Activated B cell treated with CpG ODN at 0.5 μM for 24 hours (primary cell): ENCODE results near the gene RETREG1. TPM values are rescaled to one million over a fixed set of nuclear protein-coding genes. Genes with fewer than 3 reads are reported as not detected.

Source experiments
- ATAC-seq: fragments of 200-7000 bp; cut with Tn5 transposase; one replicate; pipeline ENCODE4 v1.10.0; 2021; ENCODE audit warnings: low read depth, mild to moderate bottlenecking, moderate library complexity
- CTCF ChIA-PET: fragments of 350-600 bp; sonication (Branson Sonifier 250); formaldehyde crosslinking; loops from one replicate; lab custom pipeline; 2021; ENCODE audit warnings: antibody characterized with exemption; lab: Charles Lee
- POLR2A ChIA-PET: fragments of 350-600 bp; sonication (Branson Sonifier 250); formaldehyde crosslinking; loops from one replicate; lab custom pipeline; 2021; ENCODE audit warnings: antibody characterized with exemption; lab: Charles Lee
- DNase-seq: peaks from one replicate; pipeline ENCODE4 v3.0.0; 2022
- H3K27ac Mint-ChIP-seq: one replicate; pipeline ENCODE4 v1.8.0; 2020; ENCODE audit warnings: mixed read lengths
- H3K27me3 Mint-ChIP-seq: one replicate; pipeline ENCODE4 v1.8.0; 2021; ENCODE audit warnings: mixed read lengths
- H3K36me3 Mint-ChIP-seq: one replicate; pipeline ENCODE4 v1.8.0; 2021; ENCODE audit warnings: low read depth, mixed read lengths
- H3K4me1 Mint-ChIP-seq: one replicate; pipeline ENCODE4 v1.8.0; 2021; ENCODE audit warnings: mixed read lengths
- H3K4me3 Mint-ChIP-seq: one replicate; pipeline ENCODE4 v1.8.0; 2020; ENCODE audit warnings: mild to moderate bottlenecking, mixed read lengths
- H3K9me3 Mint-ChIP-seq: one replicate; pipeline ENCODE4 v1.8.0; 2020; ENCODE audit warnings: mixed read lengths
- CTCF ChIP-seq: fragments of 200-600 bp; IDR thresholded peaks from one replicate; pipeline ENCODE4 v1.8.0; 2022; ENCODE audit warnings: antibody characterized with exemption, mild to moderate bottlenecking
- intact Hi-C: fragments of 100-400 bp; cut with micrococcal nuclease; formaldehyde crosslinking; loops from one replicate; pipeline ENCODE4 v1.15.1; 2024
- total RNA-seq: library from RNA; stranded (reverse); gene quantifications from 2 replicates; pipeline ENCODE4 v1.2.3, GENCODE V29; 2022

Gene RETREG1
- total RNA-seq, 1 donor from 2014 or later, result 3.5 TPM

DNA sequence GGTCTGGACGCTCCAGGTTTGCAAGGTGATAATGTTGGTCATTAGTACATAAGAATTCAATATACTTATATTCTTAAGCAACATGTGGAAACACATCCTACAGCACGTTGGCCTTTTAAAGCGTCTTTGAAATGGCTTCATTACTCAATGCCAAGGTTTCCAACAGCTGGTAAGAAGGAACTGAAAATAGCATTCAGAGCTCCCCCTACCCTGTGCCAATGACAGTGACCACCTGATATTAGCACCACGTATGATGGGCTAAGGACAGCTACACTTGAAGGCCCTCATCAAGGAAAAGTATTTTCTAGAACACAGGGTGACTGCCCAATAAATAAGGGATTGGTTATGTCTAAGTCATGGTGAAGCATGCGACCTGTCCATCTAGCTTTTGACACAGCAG, 161.1 kb downstream of the RETREG1 start:
- DNase-seq (no peak), ATAC-seq (peak; percentile 52)
- no peaks in the 10 kb centered on the region for H3K9me3 Mint-ChIP-seq
- peaks cover 84% of the 10 kb centered on the region for H3K36me3 Mint-ChIP-seq
- H3K27me3 Mint-ChIP-seq, result no peaks in the 10 kb centered on the region
- ChIA-PET POLR2A (interaction anchor here (0.6 to 0.9 kb wide), 2 partner anchors 9 to 159 kb away, joined by 3 to 4 read pairs; no protein-coding TSS in a partner anchor), CTCF (interaction anchor here (0.9 to 3.0 kb wide), 14 partner anchors 8 to 1350 kb away, joined by 3 to 23 read pairs (median 4); partner anchors contain the start of gene ZNF622)
- H3K4me3 Mint-ChIP-seq, result peak overlapping the region; percentile 67
- peaks cover 41% of the 10 kb centered on the region for H3K4me1 Mint-ChIP-seq
- intact Hi-C loops, result loop anchor here (1.0 kb wide), 1 partner anchor 10 kb away; the partner anchor contains the start of gene ZNF622
- no peak for TF ChIP-seq CTCF
- H3K27ac Mint-ChIP-seq, result peak overlapping the region; percentile 83

- H3K27me3 Mint-ChIP-seq, result no peaks in the 10 kb centered on the region
- H3K36me3 Mint-ChIP-seq, result peaks cover 86% of the 10 kb centered on the region
- no peaks in the 10 kb centered on the region for H3K9me3 Mint-ChIP-seq
- peaks cover 36% of the 10 kb centered on the region for H3K4me1 Mint-ChIP-seq
- DNase-seq, result no peak
- ChIA-PET CTCF (interaction anchor here (1.5 to 3.0 kb wide), 3 partner anchors 12 to 1349 kb away, joined by 4 to 23 read pairs (median 8); partner anchors contain the start of gene ZNF622), POLR2A (no interaction called here)
- no peak overlapping the region for H3K27ac Mint-ChIP-seq
- no peak overlapping the region for H3K4me3 Mint-ChIP-seq
- intact Hi-C loops, result no loop called here
- no peak for ATAC-seq
- TF ChIP-seq CTCF, result no peak
Observed at GRCh38 chr5:16454686-16455085, 162.1 kb downstream of the RETREG1 start.

GRCh38 chr5:16453609-16454008, 163.2 kb downstream of the RETREG1 start:
- intact Hi-C loops, result no loop called here
- DNase-seq, result no peak
- ChIA-PET CTCF (no interaction called here), POLR2A (no interaction called here)
- Mint-ChIP-seq H3K4me3 (no peak overlapping the region), H3K27ac (no peak overlapping the region), H3K9me3 (no peaks in the 10 kb centered on the region), H3K36me3 (peaks cover 87% of the 10 kb centered on the region), H3K4me1 (peaks cover 29% of the 10 kb centered on the region), H3K27me3 (no peaks in the 10 kb centered on the region)
- no peak for TF ChIP-seq CTCF
- ATAC-seq, result no peak

DNA sequence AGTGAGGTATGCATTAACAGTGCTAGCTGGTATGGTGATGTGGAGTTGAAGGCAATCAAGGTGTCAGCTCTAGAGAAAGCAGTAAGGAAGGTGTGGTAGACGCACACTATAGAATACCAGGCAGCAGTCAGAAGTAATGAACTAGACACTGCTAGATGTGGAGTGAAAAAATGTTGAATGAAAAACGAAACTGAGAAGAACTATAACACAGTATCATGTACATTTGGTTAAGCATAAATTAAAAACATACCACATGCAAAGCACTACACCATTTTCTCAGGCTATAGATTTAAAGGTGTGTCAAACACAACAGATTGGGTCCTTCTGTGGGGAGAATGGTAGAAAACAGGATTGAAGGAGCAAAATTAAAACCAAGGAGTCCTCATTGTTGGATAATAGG, 166.6 kb downstream of the RETREG1 start:
- peaks cover 87% of the 10 kb centered on the region for H3K36me3 Mint-ChIP-seq
- POLR2A ChIA-PET, result no interaction called here
- intact Hi-C loops, result no loop called here

GRCh38 chr5:16446993-16447392, 169.8 kb downstream of the RETREG1 start:
- DNase-seq (no peak), ATAC-seq (no peak)
- intact Hi-C loops, result no loop called here
- no peaks in the 10 kb centered on the region for H3K27me3 Mint-ChIP-seq
- H3K27ac Mint-ChIP-seq, result no peak overlapping the region
- H3K36me3 Mint-ChIP-seq, result peaks cover 63% of the 10 kb centered on the region
- ChIA-PET POLR2A (interaction anchor here (0.7 kb wide), 1 partner anchor 800 kb away, joined by 3 read pairs; no protein-coding TSS in a partner anchor), CTCF (interaction anchor here (1.7 kb wide), 1 partner anchor 9 kb away, joined by 10 read pairs; no protein-coding TSS in a partner anchor)
- no peaks in the 10 kb centered on the region for H3K4me1 Mint-ChIP-seq
- H3K9me3 Mint-ChIP-seq, result no peaks in the 10 kb centered on the region
- TF ChIP-seq CTCF, result no peak
- no peak overlapping the region for H3K4me3 Mint-ChIP-seq

More for the DNA sequence above, 166.6 kb downstream of the RETREG1 start:
- Mint-ChIP-seq H3K4me1 (peaks cover 7% of the 10 kb centered on the region), H3K27ac (no peak overlapping the region), H3K9me3 (no peaks in the 10 kb centered on the region), H3K27me3 (no peaks in the 10 kb centered on the region), H3K4me3 (no peak overlapping the region)
- CTCF ChIA-PET, result no interaction called here
- ATAC-seq, result no peak
- no peak for DNase-seq
- TF ChIP-seq CTCF, result no peak
